ENCODE measurements around the gene C1orf105. TPM values are rescaled to one million over a fixed set of nuclear protein-coding genes. Genes with fewer than 3 reads are reported as not detected.
A peak's percentile ranks its signal among the peaks of the same experiment; 100 is the strongest.

The C1orf105 gene
- polyA plus RNA-seq, 1 donor (not counting 4 experiments of a cell fraction or from before 2014, with no cell fraction given), result not detected

DNA sequence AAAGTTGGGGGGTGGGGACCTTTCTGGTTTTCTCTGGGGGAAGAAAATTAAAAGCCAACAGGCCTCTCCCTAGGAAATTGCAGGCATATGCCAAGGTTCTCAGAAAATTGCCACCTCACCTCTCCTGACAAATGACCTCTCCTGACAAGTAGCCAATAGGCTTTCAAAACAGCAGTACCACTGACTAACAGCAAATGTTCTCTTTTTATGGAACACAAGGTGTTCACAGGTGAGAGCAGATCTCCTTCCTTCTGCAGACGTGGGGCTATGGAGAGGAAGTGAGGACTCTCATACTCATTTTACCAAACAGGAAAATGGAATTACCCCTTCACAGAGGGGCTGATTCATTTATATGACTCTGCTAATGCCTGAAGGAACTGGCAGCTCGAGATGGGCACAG is 79.7 kb downstream of the C1orf105 start:
- TF ChIP-seq EZH2 (IDR thresholded peaks at IDR 0.05; ENCODE audit: low read length), result no peak
- TF ChIP-seq, protein P1, sequence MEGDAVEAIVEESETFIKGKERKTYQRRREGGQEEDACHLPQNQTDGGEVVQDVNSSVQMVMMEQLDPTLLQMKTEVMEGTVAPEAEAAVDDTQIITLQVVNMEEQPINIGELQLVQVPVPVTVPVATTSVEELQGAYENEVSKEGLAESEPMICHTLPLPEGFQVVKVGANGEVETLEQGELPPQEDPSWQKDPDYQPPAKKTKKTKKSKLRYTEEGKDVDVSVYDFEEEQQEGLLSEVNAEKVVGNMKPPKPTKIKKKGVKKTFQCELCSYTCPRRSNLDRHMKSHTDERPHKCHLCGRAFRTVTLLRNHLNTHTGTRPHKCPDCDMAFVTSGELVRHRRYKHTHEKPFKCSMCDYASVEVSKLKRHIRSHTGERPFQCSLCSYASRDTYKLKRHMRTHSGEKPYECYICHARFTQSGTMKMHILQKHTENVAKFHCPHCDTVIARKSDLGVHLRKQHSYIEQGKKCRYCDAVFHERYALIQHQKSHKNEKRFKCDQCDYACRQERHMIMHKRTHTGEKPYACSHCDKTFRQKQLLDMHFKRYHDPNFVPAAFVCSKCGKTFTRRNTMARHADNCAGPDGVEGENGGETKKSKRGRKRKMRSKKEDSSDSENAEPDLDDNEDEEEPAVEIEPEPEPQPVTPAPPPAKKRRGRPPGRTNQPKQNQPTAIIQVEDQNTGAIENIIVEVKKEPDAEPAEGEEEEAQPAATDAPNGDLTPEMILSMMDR (optimal IDR thresholded peaks at IDR 0.05 in 1 of 3, IDR thresholded peaks at IDR 0.05 in 1 of 3, conservative IDR thresholded peaks at IDR 0.05 in 1 of 3; ENCODE audit: extremely low read depth in 1 of 3, insufficient read depth in 2 of 3, low read length in 3 of 3), result no peak
- Histone ChIP-seq H3K4me2 (ENCODE audit: control insufficient read depth, extremely low read depth, insufficient read depth, low read depth, low read length) (no peak overlapping the region), H3K9me1 (ENCODE audit: control insufficient read depth, extremely low read depth, insufficient read depth, low read length) (no peaks in the 10 kb centered on the region), H3K9ac (ENCODE audit: control insufficient read depth, extremely low read depth, insufficient read depth, low read length) (no peak overlapping the region), H3K27me3 (ENCODE audit: control insufficient read depth, extremely low read depth, insufficient read depth, low read length) (no peaks in the 10 kb centered on the region), H2AFZ (ENCODE audit: control insufficient read depth, low read length) (no peak overlapping the region), H3K4me1 (ENCODE audit: control insufficient read depth, extremely low read depth, insufficient read depth, low read length) (peaks cover 18% of the 10 kb centered on the region), H3K9me3 (ENCODE audit: control insufficient read depth, low read depth, low read length) (no peaks in the 10 kb centered on the region), H3K4me3 (ENCODE audit: control insufficient read depth in 2 of 3, extremely low read depth in 1 of 3, insufficient read depth in 2 of 3, low read depth in 1 of 3, low read length in 3 of 3) (no peak overlapping the region), H3K79me2 (ENCODE audit: control insufficient read depth, insufficient read depth, low read length) (no peaks in the 10 kb centered on the region), H3K27ac (ENCODE audit: control insufficient read depth, insufficient read depth, low read length) (no peak overlapping the region), H3K36me3 (ENCODE audit: control insufficient read depth in 2 of 2, extremely low read depth in 1 of 2, insufficient read depth in 2 of 2, low read length in 2 of 2) (no peaks in the 10 kb centered on the region), H4K20me1 (ENCODE audit: control insufficient read depth, extremely low read depth, insufficient read depth, low read length) (no peaks in the 10 kb centered on the region)
- DNase-seq (ENCODE audit: low read depth, low spot score) (no peak), FAIRE-seq (peak; percentile 51)
- dilution Hi-C loops (cut with MboI; ENCODE audit: extremely low pct_ligation_motif_present, low sequenced_read_pairs), result no loop called here

DNA sequence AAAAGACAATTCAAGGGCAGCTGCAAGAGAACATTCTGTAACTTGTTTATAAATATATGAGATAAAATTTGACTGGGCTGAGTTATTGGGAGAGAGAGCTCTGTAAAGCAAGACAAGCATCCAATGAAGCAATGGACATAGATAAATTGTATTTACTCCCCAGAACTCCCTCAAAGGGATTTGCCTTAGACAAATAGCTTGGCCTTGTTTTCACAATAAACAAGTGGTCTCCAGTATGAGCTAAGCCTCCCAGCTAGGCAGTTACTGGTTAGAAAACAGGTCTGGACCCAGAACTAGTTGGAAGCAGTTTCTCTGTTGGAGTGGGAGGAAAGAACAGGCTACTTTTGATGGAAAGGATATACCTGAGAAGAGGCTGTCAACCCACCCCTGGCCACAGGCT is 87.3 kb downstream of the C1orf105 start:
- Histone ChIP-seq H3K9me1 (ENCODE audit: control insufficient read depth, extremely low read depth, insufficient read depth, low read length) (no peaks in the 10 kb centered on the region), H2AFZ (ENCODE audit: control insufficient read depth, low read length) (no peak overlapping the region), H3K4me2 (ENCODE audit: control insufficient read depth, extremely low read depth, insufficient read depth, low read depth, low read length) (no peak overlapping the region), H3K4me1 (ENCODE audit: control insufficient read depth, extremely low read depth, insufficient read depth, low read length) (no peaks in the 10 kb centered on the region), H3K9me3 (ENCODE audit: control insufficient read depth, low read depth, low read length) (no peaks in the 10 kb centered on the region), H3K36me3 (ENCODE audit: control insufficient read depth in 2 of 2, extremely low read depth in 1 of 2, insufficient read depth in 2 of 2, low read length in 2 of 2) (no peaks in the 10 kb centered on the region), H3K79me2 (ENCODE audit: control insufficient read depth, insufficient read depth, low read length) (no peaks in the 10 kb centered on the region), H3K27ac (ENCODE audit: control insufficient read depth, insufficient read depth, low read length) (no peak overlapping the region), H4K20me1 (ENCODE audit: control insufficient read depth, extremely low read depth, insufficient read depth, low read length) (no peaks in the 10 kb centered on the region), H3K4me3 (ENCODE audit: control insufficient read depth in 2 of 3, extremely low read depth in 1 of 3, insufficient read depth in 2 of 3, low read depth in 1 of 3, low read length in 3 of 3) (no peak overlapping the region), H3K27me3 (ENCODE audit: control insufficient read depth, extremely low read depth, insufficient read depth, low read length) (no peaks in the 10 kb centered on the region), H3K9ac (ENCODE audit: control insufficient read depth, extremely low read depth, insufficient read depth, low read length) (no peak overlapping the region)
- dilution Hi-C loops (cut with MboI; ENCODE audit: extremely low pct_ligation_motif_present, low sequenced_read_pairs), result no loop called here
- DNase-seq (ENCODE audit: low read depth, low spot score) (no peak), FAIRE-seq (no peak)
- TF ChIP-seq, protein P1 (optimal IDR thresholded peaks at IDR 0.05 in 1 of 3, IDR thresholded peaks at IDR 0.05 in 1 of 3, conservative IDR thresholded peaks at IDR 0.05 in 1 of 3; ENCODE audit: extremely low read depth in 1 of 3, insufficient read depth in 2 of 3, low read length in 3 of 3), result no peak
- TF ChIP-seq EZH2 (IDR thresholded peaks at IDR 0.05; ENCODE audit: low read length), result no peak

Measured in keratinocyte (primary cell).